ENCODE data around the gene CSK. TPM values are rescaled to one million over a fixed set of nuclear protein-coding genes. Genes with fewer than 3 reads are reported as not detected.

CSK gene
- total RNA-seq, 4 donors from 2014 or later: 6.4 to 11.7 (median 10.8) TPM

GRCh38 chr15:74837482-74838136 is 55.7 kb downstream of the CSK start:
- Histone ChIP-seq H3K4me1 (peaks cover under 1 to 10% of the 10 kb centered on the region in 2 donors), H3K36me3 (peaks cover 0 to 26% of the 10 kb centered on the region in 2 donors), H3K9me3 (no peaks in the 10 kb centered on the region), H3K4me3 (no peak overlapping the region), H3K27me3 (no peaks in the 10 kb centered on the region), H3K27ac (no peak overlapping the region)
- in situ Hi-C loops (cut with MboI; ENCODE audit: low sequenced_read_pairs in 4 of 4): no loop called here
- no peak for DNase-seq
- no peak for ATAC-seq
- intact Hi-C loops (cut with DNase I; ENCODE audit: low total_unique reads): no loop called here
- TF ChIP-seq, protein P1, sequence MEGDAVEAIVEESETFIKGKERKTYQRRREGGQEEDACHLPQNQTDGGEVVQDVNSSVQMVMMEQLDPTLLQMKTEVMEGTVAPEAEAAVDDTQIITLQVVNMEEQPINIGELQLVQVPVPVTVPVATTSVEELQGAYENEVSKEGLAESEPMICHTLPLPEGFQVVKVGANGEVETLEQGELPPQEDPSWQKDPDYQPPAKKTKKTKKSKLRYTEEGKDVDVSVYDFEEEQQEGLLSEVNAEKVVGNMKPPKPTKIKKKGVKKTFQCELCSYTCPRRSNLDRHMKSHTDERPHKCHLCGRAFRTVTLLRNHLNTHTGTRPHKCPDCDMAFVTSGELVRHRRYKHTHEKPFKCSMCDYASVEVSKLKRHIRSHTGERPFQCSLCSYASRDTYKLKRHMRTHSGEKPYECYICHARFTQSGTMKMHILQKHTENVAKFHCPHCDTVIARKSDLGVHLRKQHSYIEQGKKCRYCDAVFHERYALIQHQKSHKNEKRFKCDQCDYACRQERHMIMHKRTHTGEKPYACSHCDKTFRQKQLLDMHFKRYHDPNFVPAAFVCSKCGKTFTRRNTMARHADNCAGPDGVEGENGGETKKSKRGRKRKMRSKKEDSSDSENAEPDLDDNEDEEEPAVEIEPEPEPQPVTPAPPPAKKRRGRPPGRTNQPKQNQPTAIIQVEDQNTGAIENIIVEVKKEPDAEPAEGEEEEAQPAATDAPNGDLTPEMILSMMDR (IDR thresholded peaks at IDR 0.05 in 4 of 5, conservative IDR thresholded peaks at IDR 0.05 in 1 of 5): no peak
- TF ChIP-seq POLR2A (IDR thresholded peaks at IDR 0.05): no peak

DNA sequence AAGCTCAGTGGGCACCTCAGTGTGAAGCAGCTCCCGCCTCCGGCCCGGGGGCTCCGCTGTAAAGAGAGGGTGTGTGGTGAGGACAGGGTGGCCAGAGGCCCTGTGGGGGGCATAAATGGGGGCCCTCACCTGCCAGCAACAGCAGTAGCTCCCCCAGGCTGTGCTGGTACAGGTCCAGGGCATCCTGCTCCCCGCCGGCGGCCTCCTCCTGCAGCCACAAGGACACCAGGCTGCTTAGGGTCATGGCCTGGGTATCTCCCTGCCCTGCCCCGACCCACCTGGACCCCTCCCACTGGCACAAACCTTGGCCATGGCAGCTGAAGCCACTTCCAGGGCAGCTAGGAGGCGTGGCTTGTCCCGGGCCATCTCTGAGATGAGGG is 56.2 kb downstream of the CSK start:
- peaks cover 0 to 26% of the 10 kb centered on the region in 2 donors for H3K36me3 ChIP-seq
- intact Hi-C loops (cut with DNase I; ENCODE audit: low total_unique reads): no loop called here
- ATAC-seq (no peak), DNase-seq (no peak)
- no peak overlapping the region for H3K4me3 ChIP-seq
- no peaks in the 10 kb centered on the region for H3K27me3 ChIP-seq
- peaks cover 0 to 10% of the 10 kb centered on the region in 2 donors for H3K4me1 ChIP-seq
- no peak for TF ChIP-seq POLR2A (IDR thresholded peaks at IDR 0.05)
- TF ChIP-seq, protein P1 (IDR thresholded peaks at IDR 0.05 in 4 of 5, conservative IDR thresholded peaks at IDR 0.05 in 1 of 5): no peak
- no peak overlapping the region for H3K27ac ChIP-seq
- in situ Hi-C loops (cut with MboI; ENCODE audit: low sequenced_read_pairs in 4 of 4): no loop called here
- no peaks in the 10 kb centered on the region for H3K9me3 ChIP-seq

- Histone ChIP-seq H3K4me3 (no peak overlapping the region), H3K4me1 (peaks cover 0 to 16% of the 10 kb centered on the region in 2 donors), H3K36me3 (peaks cover 0 to 26% of the 10 kb centered on the region in 2 donors), H3K27me3 (no peaks in the 10 kb centered on the region), H3K9me3 (no peaks in the 10 kb centered on the region), H3K27ac (no peak overlapping the region)
- in situ Hi-C loops (cut with MboI; ENCODE audit: low sequenced_read_pairs in 4 of 4) (no loop called here), intact Hi-C loops (cut with DNase I; ENCODE audit: low total_unique reads) (no loop called here)
- DNase-seq (no peak), ATAC-seq (no peak)
- TF ChIP-seq, protein P1 (IDR thresholded peaks at IDR 0.05 in 4 of 5, conservative IDR thresholded peaks at IDR 0.05 in 1 of 5): no peak
- no peak for TF ChIP-seq POLR2A (IDR thresholded peaks at IDR 0.05)
Observed at GRCh38 chr15:74838746-74839525, 57.1 kb downstream of the CSK start.

- no peak overlapping the region for H3K27ac ChIP-seq
- H3K9me3 ChIP-seq: no peaks in the 10 kb centered on the region
- no peak overlapping the region for H3K4me3 ChIP-seq
- TF ChIP-seq, protein P1 (IDR thresholded peaks at IDR 0.05 in 4 of 5, conservative IDR thresholded peaks at IDR 0.05 in 1 of 5): no peak
- TF ChIP-seq POLR2A (IDR thresholded peaks at IDR 0.05): no peak
- in situ Hi-C loops (cut with MboI; ENCODE audit: low sequenced_read_pairs in 4 of 4) (loop anchor here in 1 of 4 donors (5.0 kb wide), 1 partner anchor 62 kb away; no protein-coding TSS in a partner anchor), intact Hi-C loops (cut with DNase I; ENCODE audit: low total_unique reads) (loop anchor here (5.0 kb wide), 1 partner anchor 57 kb away; the partner anchor contains the start of gene CSK)
- no peaks in the 10 kb centered on the region for H3K27me3 ChIP-seq
- peaks cover 0 to 16% of the 10 kb centered on the region in 2 donors for H3K4me1 ChIP-seq
- H3K36me3 ChIP-seq: peaks cover 0 to 26% of the 10 kb centered on the region in 2 donors
- ATAC-seq: no peak
- DNase-seq: no peak
Observed at GRCh38 chr15:74839526-74840395, 57.9 kb downstream of the CSK start.

Measured in gastrocnemius medialis (tissue), 4 donors.